Measurements from ENCODE around the gene OSBPL8.

DNA sequence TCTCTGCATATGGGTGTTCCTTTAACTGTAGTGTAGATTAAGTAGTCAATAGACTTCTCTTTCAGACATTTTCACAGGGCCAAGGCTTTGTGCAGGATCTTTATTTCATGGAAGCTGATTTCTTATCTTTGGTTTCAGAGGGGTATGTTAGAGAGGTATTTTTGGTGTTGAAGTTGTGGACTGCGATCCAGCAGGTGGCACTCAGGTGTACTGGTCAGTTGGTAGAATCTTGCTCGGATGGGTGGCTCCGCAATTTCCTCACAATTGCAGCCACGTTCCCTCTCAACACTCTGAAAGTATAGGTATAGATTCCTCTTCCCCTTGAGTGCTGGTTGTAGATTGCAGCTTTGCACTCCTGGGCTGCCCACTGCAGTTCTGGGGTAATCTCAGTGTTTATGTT is 44.3 kb downstream of the OSBPL8 start:
- TF ChIP-seq, protein P1, sequence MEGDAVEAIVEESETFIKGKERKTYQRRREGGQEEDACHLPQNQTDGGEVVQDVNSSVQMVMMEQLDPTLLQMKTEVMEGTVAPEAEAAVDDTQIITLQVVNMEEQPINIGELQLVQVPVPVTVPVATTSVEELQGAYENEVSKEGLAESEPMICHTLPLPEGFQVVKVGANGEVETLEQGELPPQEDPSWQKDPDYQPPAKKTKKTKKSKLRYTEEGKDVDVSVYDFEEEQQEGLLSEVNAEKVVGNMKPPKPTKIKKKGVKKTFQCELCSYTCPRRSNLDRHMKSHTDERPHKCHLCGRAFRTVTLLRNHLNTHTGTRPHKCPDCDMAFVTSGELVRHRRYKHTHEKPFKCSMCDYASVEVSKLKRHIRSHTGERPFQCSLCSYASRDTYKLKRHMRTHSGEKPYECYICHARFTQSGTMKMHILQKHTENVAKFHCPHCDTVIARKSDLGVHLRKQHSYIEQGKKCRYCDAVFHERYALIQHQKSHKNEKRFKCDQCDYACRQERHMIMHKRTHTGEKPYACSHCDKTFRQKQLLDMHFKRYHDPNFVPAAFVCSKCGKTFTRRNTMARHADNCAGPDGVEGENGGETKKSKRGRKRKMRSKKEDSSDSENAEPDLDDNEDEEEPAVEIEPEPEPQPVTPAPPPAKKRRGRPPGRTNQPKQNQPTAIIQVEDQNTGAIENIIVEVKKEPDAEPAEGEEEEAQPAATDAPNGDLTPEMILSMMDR (IDR thresholded peaks at IDR 0.05) = no peak
- no peak for TF ChIP-seq POLR2A (IDR thresholded peaks at IDR 0.05)
- TF ChIP-seq POLR2AphosphoS5 (IDR thresholded peaks at IDR 0.05) = no peak
- TF ChIP-seq EP300 (IDR thresholded peaks at IDR 0.05) = no peak

Measured in sigmoid colon (tissue), 4 donors.